ENCODE results near the gene IL4I1.
A peak's percentile ranks its signal among the peaks of the same experiment; 100 is the strongest.

Gene IL4I1

GRCh38 chr19:49910179-49910578 is 13.5 kb upstream of the IL4I1 start:
- Histone ChIP-seq H3K9ac (ENCODE audit: insufficient read length) (no peak overlapping the region), H3K27ac (no peak overlapping the region), H3K36me3 (ENCODE audit: insufficient read depth, low read length) (peaks cover 62% of the 10 kb centered on the region), H3K4me3 (no peak overlapping the region), H3K9me3 (ENCODE audit: low read depth, low read length) (no peaks in the 10 kb centered on the region)
- TF ChIP-seq POLR2AphosphoS5 (IDR thresholded peaks at IDR 0.05; ENCODE audit: borderline replicate concordance, low read depth, low read length) (no peak), EZH2 (IDR thresholded peaks at IDR 0.05) (no peak), FOXP2 (optimal IDR thresholded peaks at IDR 0.05; ENCODE audit: control extremely low read depth, extremely low read length, insufficient read depth) (no peak)
- DNase-seq (ENCODE audit: low read depth, low spot score): no peak

DNA sequence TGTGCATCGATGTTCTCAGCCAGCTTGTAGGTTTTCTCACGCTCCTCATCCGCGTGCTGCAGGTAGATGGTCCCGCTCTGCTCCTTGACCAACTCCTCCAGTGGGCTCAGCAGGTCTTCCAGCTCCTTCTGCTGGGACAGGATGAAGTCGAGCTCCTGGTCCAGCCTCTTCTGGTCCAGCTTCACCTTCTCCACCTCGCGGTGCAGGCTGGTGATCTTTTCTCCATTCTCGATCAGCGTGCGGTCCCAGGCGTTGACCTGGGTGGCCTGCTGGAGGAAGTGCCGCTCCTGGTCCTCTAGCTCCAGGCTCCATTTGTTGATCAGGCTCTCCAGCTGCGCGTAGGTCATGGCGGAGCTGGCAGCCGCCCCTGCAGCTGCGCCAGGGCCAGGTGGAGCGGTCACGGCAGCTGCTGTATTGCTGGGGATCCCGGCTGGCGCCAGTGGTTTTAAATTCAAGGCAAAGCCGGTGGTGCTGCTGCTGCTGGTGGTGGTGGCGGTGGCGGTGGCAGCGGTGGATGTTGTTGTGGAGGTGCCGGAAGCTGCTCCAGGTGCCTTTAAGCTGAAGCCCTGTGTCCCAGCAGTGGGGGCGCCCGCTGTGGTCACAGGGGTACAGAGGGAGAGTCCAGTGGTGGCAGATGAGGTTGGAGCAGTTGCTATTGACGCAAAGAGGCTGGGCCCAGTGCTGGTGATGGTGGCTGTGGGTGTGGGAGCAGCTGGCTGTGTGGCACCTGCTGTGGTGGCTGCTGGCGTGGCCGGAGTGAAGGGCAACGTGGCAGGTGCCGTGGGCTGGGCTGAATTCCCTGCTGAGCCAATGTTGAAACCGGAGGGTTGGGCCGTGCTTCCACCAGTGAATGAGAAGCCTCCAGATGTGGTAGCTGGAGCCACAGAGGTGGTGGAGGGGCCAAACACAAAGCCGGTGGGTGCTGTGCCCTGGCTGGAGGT is 12.1 kb upstream of the IL4I1 start:
- no peaks in the 10 kb centered on the region for H3K9me3 ChIP-seq (ENCODE audit: low read depth, low read length)
- no peak overlapping the region for H3K27ac ChIP-seq
- TF ChIP-seq EZH2 (IDR thresholded peaks at IDR 0.05): no peak
- no peak for TF ChIP-seq FOXP2 (optimal IDR thresholded peaks at IDR 0.05; ENCODE audit: control extremely low read depth, extremely low read length, insufficient read depth)
- TF ChIP-seq POLR2AphosphoS5 (IDR thresholded peaks at IDR 0.05; ENCODE audit: borderline replicate concordance, low read depth, low read length): no peak; the same call in 1 of the 2 replicates
- no peak overlapping the region for H3K4me3 ChIP-seq
- DNase-seq (ENCODE audit: low read depth, low spot score): no peak
- H3K36me3 ChIP-seq (ENCODE audit: insufficient read depth, low read length): peaks cover 50% of the 10 kb centered on the region
- H3K9ac ChIP-seq (ENCODE audit: insufficient read length): no peak overlapping the region

DNA sequence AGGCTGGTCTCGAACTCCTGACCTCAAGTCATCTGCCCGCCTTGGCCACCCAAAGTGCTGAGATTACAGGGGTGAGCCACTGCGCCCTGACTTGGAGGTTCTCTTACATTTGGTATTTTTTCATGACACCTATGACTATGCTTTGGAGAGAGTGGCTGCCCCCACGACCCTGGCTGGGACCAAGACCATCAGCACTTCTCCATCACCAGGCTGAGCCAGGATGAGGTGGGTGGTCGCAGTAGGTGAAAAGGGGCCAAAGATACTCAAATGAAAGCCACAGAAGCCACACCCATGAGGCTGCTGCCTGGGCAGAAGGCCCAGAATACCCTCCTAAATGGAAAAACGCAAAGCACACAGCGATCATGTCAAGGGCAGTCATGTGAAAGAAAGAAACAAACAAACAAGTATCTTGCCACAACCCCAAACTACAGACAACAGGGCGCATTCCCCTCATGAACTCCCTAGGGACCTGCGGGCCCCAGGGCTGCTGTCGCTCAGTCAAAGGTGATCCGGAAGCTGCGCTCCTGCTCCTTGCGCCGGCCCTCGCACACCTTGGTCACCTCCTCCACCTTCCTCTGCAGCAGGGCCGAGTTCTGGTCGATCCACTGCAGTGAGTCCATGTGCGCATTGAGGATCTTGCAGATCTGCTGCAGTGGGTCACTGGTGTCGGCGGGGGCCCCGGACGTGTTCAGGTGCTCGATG is 11.2 kb upstream of the IL4I1 start:
- peaks cover 42% of the 10 kb centered on the region for H3K36me3 ChIP-seq (ENCODE audit: insufficient read depth, low read length)
- no peaks in the 10 kb centered on the region for H3K9me3 ChIP-seq (ENCODE audit: low read depth, low read length)
- TF ChIP-seq POLR2AphosphoS5 (IDR thresholded peaks at IDR 0.05; ENCODE audit: borderline replicate concordance, low read depth, low read length) (no peak), EZH2 (IDR thresholded peaks at IDR 0.05) (no peak), FOXP2 (optimal IDR thresholded peaks at IDR 0.05; ENCODE audit: control extremely low read depth, extremely low read length, insufficient read depth) (no peak)
- H3K27ac ChIP-seq: no peak overlapping the region
- no peak for DNase-seq (ENCODE audit: low read depth, low spot score)
- no peak overlapping the region for H3K4me3 ChIP-seq
- H3K9ac ChIP-seq (ENCODE audit: insufficient read length): no peak overlapping the region

DNA sequence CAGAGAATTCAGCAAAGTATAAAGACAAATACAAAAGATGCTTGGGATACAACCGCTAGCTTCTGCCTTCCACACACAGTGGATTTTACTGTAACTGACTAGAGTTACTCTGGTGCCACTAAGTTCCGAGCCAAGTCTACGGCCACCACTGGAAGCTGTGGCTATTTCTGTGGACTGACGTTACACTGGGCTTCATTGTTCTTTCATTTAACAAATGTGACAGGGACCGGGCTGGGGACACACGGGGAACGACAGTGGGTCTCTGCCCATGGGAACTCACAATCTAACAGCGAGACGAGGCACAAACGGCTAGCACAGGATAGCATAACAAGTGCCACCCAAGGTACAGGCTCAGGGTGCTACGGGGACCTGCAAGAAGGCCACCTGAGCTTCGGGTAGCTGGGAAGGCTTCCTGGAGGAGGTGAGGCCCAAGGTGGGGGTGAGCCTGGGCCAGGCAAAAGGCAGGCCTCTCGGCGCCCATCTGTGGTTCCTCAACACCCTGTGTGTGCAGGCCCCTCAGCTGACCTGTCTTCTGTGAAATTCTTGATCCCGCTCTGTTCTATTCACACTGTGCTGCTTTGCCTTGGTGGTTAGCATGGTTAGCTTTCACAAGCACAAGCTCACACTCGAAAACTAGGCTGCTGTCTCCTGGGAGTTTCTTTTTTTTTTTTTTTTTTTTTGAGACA is 10.3 kb upstream of the IL4I1 start:
- Histone ChIP-seq H3K9ac (ENCODE audit: insufficient read length) (no peak overlapping the region), H3K4me3 (no peak overlapping the region), H3K36me3 (ENCODE audit: insufficient read depth, low read length) (peaks cover 37% of the 10 kb centered on the region), H3K27ac (peak overlapping the region; percentile 60), H3K9me3 (ENCODE audit: low read depth, low read length) (no peaks in the 10 kb centered on the region)
- TF ChIP-seq POLR2AphosphoS5 (IDR thresholded peaks at IDR 0.05; ENCODE audit: borderline replicate concordance, low read depth, low read length): no peak
- TF ChIP-seq FOXP2 (optimal IDR thresholded peaks at IDR 0.05; ENCODE audit: control extremely low read depth, extremely low read length, insufficient read depth): no peak
- TF ChIP-seq EZH2 (IDR thresholded peaks at IDR 0.05): no peak
- DNase-seq (ENCODE audit: low read depth, low spot score): no peak

DNA sequence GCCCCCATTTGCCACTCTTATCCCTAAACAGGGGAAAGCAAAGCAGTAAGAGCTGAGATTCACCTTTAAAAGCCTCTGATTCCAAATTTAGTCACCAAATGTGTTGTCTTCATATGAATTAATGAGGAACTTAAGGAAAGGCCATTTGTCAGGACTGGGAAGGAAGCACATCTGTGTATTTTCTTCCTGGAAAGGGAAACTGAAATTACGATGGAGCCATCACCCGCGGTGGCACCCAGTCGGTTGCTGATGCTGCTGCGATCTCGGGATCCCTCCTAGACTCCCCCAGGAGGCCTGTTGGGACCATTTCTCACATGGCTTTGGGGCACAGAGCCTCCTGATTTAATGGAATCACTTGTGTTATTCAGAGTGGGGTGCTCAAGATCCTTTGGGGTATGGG is 7.4 kb upstream of the IL4I1 start:
- H3K4me3 ChIP-seq: no peak overlapping the region
- H3K36me3 ChIP-seq (ENCODE audit: insufficient read depth, low read length): peaks cover 17% of the 10 kb centered on the region
- TF ChIP-seq EZH2 (IDR thresholded peaks at IDR 0.05) (no peak), POLR2AphosphoS5 (IDR thresholded peaks at IDR 0.05; ENCODE audit: borderline replicate concordance, low read depth, low read length) (no peak), FOXP2 (optimal IDR thresholded peaks at IDR 0.05; ENCODE audit: control extremely low read depth, extremely low read length, insufficient read depth) (no peak)
- H3K27ac ChIP-seq: no peak overlapping the region; the same call in 1 of the 2 replicates
- no peak for DNase-seq (ENCODE audit: low read depth, low spot score)
- no peak overlapping the region for H3K9ac ChIP-seq (ENCODE audit: insufficient read length)
- no peaks in the 10 kb centered on the region for H3K9me3 ChIP-seq (ENCODE audit: low read depth, low read length)

DNA sequence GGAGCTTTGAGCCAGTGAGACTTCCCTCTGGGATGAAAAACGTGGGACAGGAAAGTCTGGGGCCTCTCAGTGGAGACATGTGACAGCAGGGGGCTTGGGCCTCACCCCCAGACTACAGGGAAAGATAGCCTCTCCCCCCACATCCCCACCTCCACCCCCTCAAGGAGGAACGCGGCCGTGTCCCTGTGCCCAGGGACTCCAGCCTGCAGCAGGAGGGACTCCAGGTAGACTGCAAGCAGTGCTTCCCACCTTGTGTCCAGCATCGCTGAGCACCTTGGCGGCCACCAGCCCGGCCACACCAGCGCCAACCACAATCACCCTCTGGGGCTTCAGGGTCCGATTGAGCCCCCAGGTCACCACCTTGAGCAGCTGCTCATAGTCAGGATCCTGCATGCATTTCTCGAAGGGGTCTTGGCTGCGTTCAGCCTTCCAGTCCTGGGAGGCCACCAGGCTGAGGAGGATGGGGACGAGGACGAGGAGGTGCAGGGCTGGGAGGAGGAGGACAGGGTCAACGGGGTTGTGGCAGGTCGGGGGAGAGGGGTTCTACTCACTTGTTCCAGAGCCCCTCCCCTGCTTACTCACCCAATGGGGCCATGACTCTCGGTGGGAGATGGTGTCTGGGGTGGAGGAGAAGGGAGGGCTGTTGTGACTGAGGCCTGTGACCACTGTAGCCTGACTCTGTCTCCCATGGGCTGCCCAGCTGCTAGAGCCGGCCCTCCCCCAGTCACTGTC is 955 bp downstream of the IL4I1 start:
- Histone ChIP-seq H3K9me3 (ENCODE audit: low read depth, low read length) (no peaks in the 10 kb centered on the region), H3K27ac (no peak overlapping the region), H3K9ac (ENCODE audit: insufficient read length) (no peak overlapping the region), H3K4me3 (no peak overlapping the region), H3K36me3 (ENCODE audit: insufficient read depth, low read length) (no peaks in the 10 kb centered on the region)
- no peak for DNase-seq (ENCODE audit: low read depth, low spot score)
- TF ChIP-seq EZH2 (IDR thresholded peaks at IDR 0.05) (no peak), FOXP2 (optimal IDR thresholded peaks at IDR 0.05; ENCODE audit: control extremely low read depth, extremely low read length, insufficient read depth) (no peak), POLR2AphosphoS5 (IDR thresholded peaks at IDR 0.05; ENCODE audit: borderline replicate concordance, low read depth, low read length) (no peak)

DNA sequence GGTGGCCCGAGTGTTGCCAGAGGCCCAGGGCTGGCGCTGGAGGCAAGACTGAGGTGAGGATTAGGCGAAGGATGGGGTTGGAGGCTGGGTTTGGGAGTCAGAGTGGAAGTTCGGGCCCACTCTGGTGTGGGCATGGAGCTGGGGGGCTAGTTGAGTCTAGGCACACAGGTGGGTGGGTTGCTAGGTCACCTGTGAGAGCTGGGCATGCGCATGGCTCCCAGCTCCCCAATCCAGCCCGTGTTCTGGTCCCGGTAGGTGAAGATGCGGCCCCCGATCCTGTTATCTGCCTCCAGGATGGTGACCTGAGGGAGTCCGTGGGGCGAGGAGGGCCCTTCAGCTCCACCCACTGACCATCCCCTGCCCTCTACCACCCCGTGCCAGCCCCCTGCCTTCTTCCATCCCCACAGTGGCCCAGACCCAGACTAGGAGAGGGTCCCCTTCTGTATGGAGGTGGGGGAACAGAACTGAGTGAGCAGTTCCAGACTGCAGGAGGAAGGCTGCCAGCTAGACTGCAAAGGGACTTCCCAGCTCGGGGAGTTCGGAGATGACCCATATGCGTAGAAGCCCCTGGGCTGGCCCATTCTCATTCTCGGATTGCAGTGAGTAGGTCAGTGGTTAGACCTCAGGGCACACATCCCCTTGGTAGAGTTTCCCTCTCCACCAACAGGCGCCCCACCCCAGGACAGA is 1.7 kb downstream of the IL4I1 start:
- H3K9me3 ChIP-seq (ENCODE audit: low read depth, low read length): no peaks in the 10 kb centered on the region
- H3K36me3 ChIP-seq (ENCODE audit: insufficient read depth, low read length): no peaks in the 10 kb centered on the region
- H3K27ac ChIP-seq: no peak overlapping the region
- TF ChIP-seq POLR2AphosphoS5 (IDR thresholded peaks at IDR 0.05; ENCODE audit: borderline replicate concordance, low read depth, low read length): no peak
- TF ChIP-seq FOXP2 (optimal IDR thresholded peaks at IDR 0.05; ENCODE audit: control extremely low read depth, extremely low read length, insufficient read depth): no peak
- no peak for TF ChIP-seq EZH2 (IDR thresholded peaks at IDR 0.05)
- no peak overlapping the region for H3K4me3 ChIP-seq
- no peak for DNase-seq (ENCODE audit: low read depth, low spot score)
- H3K9ac ChIP-seq (ENCODE audit: insufficient read length): no peak overlapping the region

Measured in SK-N-MC (cell line).